ENCODE data around the gene OSMR. TPM values are rescaled to one million over a fixed set of nuclear protein-coding genes. Genes with fewer than 3 reads are reported as not detected.

Gene OSMR
- total and polyA plus RNA-seq, 2 donors from 2014 or later = 12.9 to 118 TPM

GRCh38 chr5:38872826-38873225 lies 27.0 kb downstream of the OSMR start:
- H3K27me3 ChIP-seq (ENCODE audit: control insufficient read depth, insufficient read depth, low read length) = no peaks in the 10 kb centered on the region
- no peaks in the 10 kb centered on the region for H3K9me3 ChIP-seq (ENCODE audit: control insufficient read depth in 2 of 3, insufficient read depth in 1 of 3, low read length in 3 of 3)
- no peak overlapping the region for H3K4me3 ChIP-seq (ENCODE audit: low read length in 3 of 3)
- no peak for FAIRE-seq
- H3K4me1 ChIP-seq (ENCODE audit: control insufficient read depth in 2 of 3, insufficient read depth in 2 of 3, low read depth in 1 of 3, low read length in 3 of 3) = peaks cover 0 to 4% (median 2%) of the 10 kb centered on the region in 3 donors
- TF ChIP-seq, protein P1, sequence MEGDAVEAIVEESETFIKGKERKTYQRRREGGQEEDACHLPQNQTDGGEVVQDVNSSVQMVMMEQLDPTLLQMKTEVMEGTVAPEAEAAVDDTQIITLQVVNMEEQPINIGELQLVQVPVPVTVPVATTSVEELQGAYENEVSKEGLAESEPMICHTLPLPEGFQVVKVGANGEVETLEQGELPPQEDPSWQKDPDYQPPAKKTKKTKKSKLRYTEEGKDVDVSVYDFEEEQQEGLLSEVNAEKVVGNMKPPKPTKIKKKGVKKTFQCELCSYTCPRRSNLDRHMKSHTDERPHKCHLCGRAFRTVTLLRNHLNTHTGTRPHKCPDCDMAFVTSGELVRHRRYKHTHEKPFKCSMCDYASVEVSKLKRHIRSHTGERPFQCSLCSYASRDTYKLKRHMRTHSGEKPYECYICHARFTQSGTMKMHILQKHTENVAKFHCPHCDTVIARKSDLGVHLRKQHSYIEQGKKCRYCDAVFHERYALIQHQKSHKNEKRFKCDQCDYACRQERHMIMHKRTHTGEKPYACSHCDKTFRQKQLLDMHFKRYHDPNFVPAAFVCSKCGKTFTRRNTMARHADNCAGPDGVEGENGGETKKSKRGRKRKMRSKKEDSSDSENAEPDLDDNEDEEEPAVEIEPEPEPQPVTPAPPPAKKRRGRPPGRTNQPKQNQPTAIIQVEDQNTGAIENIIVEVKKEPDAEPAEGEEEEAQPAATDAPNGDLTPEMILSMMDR (IDR thresholded peaks at IDR 0.05; ENCODE audit: borderline replicate concordance, extremely low read depth, insufficient read depth) = no peak
- no peak overlapping the region for H3K9ac ChIP-seq (ENCODE audit: low read length in 3 of 3)
- no peak overlapping the region for H3K27ac ChIP-seq (ENCODE audit: low read depth in 2 of 2, low read length in 2 of 2)
- intact Hi-C loops (cut with DNase I) = no loop called here
- DNase-seq = no peak
- H3K36me3 ChIP-seq (ENCODE audit: control insufficient read depth in 2 of 3, insufficient read depth in 3 of 3, low read length in 3 of 3) = peaks cover 0 to 9% (median 8%) of the 10 kb centered on the region in 3 donors

DNA sequence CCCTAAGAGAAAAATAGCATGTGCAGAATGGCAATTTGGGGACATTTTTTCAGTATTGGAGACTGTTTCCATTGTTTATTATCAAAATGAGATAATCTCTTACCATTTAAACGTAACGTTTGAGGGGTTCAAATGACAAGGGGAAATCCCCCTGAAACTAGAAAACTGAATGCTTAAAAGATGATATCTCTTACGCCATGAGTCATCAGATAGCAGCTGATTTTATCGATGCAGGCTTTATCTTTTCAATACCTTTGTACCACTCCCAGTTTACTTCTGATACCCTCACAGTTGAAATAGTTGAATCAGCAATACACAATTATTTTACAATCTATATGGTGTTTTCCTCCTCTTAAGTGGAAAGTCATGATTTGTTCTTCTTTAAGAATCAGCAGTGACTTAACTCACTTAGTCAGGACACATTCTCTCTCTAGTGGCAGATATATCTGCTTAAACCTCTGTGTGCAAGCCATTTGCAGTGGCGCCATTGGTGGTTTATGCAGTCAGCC lies 29.2 kb downstream of the OSMR start:
- H3K27me3 ChIP-seq (ENCODE audit: control insufficient read depth, insufficient read depth, low read length) = no peaks in the 10 kb centered on the region
- DNase-seq = no peak
- peaks cover 0 to 10% (median 9%) of the 10 kb centered on the region in 3 donors for H3K36me3 ChIP-seq (ENCODE audit: control insufficient read depth in 2 of 3, insufficient read depth in 3 of 3, low read length in 3 of 3)
- TF ChIP-seq, protein P1 (IDR thresholded peaks at IDR 0.05; ENCODE audit: borderline replicate concordance, extremely low read depth, insufficient read depth) = no peak
- no peak overlapping the region for H3K27ac ChIP-seq (ENCODE audit: low read depth in 2 of 2, low read length in 2 of 2)
- no peak overlapping the region for H3K4me3 ChIP-seq (ENCODE audit: low read length in 3 of 3)
- intact Hi-C loops (cut with DNase I) = no loop called here
- no peaks in the 10 kb centered on the region for H3K9me3 ChIP-seq (ENCODE audit: control insufficient read depth in 2 of 3, insufficient read depth in 1 of 3, low read length in 3 of 3)
- FAIRE-seq = no peak
- H3K4me1 ChIP-seq (ENCODE audit: control insufficient read depth in 2 of 3, insufficient read depth in 2 of 3, low read depth in 1 of 3, low read length in 3 of 3) = peaks cover 0 to 6% (median 4%) of the 10 kb centered on the region in 3 donors
- no peak overlapping the region for H3K9ac ChIP-seq (ENCODE audit: low read length in 3 of 3)

- Histone ChIP-seq H3K27me3 (ENCODE audit: control insufficient read depth, insufficient read depth, low read length) (no peaks in the 10 kb centered on the region), H3K4me1 (ENCODE audit: control insufficient read depth in 2 of 3, insufficient read depth in 2 of 3, low read depth in 1 of 3, low read length in 3 of 3) (peaks cover 0 to 3% (median 0%) of the 10 kb centered on the region in 3 donors), H3K27ac (ENCODE audit: low read depth in 2 of 2, low read length in 2 of 2) (no peak overlapping the region), H3K9ac (ENCODE audit: low read length in 3 of 3) (no peak overlapping the region), H3K4me3 (ENCODE audit: low read length in 3 of 3) (no peak overlapping the region), H3K36me3 (ENCODE audit: control insufficient read depth in 2 of 3, insufficient read depth in 3 of 3, low read length in 3 of 3) (peaks cover 0 to 16% (median 9%) of the 10 kb centered on the region in 3 donors), H3K9me3 (ENCODE audit: control insufficient read depth in 2 of 3, insufficient read depth in 1 of 3, low read length in 3 of 3) (no peaks in the 10 kb centered on the region)
- no peak for FAIRE-seq
- DNase-seq = peak in 2 of 5 donors; percentile 10 to 39
- TF ChIP-seq, protein P1 (IDR thresholded peaks at IDR 0.05; ENCODE audit: borderline replicate concordance, extremely low read depth, insufficient read depth) = no peak
- intact Hi-C loops (cut with DNase I) = no loop called here
Measured at GRCh38 chr5:38878391-38879077, 32.7 kb downstream of the OSMR start.
